Measurements from ENCODE around the gene USP3. TPM values are rescaled to one million over a fixed set of nuclear protein-coding genes. Genes with fewer than 3 reads are reported as not detected.

USP3 gene
- total RNA-seq, 4 donors from 2014 or later, result 27.3 to 52.8 (median 32.2) TPM

DNA sequence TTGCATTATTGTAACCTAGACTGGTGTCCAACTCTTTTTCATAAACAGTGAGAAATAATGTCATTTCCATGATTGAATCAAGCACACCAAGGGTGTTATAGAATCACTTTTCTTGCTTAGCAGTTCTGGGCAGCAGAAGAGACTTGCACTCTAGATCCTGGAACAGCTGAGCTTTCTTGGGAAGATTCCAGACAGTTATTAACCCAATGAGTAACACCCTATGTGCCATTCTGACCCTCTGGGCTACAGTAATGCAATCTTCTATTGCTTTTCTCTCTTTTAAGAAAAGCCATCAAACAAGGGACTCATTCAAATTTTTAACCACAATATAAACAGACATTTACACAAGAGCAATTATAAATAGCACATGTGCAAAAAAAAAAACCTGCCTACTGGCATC is 39.3 kb upstream of the USP3 start:
- Histone ChIP-seq H3K27ac (no peak overlapping the region), H3K36me3 (no peaks in the 10 kb centered on the region), H3K9me3 (no peaks in the 10 kb centered on the region), H3K27me3 (peaks cover 0 to 9% (median 0%) of the 10 kb centered on the region in 4 donors), H3K4me3 (no peak overlapping the region), H3K4me1 (peaks cover 0 to 38% (median 2%) of the 10 kb centered on the region in 3 donors)
- no peak for TF ChIP-seq POLR2A (IDR thresholded peaks at IDR 0.05)
- TF ChIP-seq, protein P1, sequence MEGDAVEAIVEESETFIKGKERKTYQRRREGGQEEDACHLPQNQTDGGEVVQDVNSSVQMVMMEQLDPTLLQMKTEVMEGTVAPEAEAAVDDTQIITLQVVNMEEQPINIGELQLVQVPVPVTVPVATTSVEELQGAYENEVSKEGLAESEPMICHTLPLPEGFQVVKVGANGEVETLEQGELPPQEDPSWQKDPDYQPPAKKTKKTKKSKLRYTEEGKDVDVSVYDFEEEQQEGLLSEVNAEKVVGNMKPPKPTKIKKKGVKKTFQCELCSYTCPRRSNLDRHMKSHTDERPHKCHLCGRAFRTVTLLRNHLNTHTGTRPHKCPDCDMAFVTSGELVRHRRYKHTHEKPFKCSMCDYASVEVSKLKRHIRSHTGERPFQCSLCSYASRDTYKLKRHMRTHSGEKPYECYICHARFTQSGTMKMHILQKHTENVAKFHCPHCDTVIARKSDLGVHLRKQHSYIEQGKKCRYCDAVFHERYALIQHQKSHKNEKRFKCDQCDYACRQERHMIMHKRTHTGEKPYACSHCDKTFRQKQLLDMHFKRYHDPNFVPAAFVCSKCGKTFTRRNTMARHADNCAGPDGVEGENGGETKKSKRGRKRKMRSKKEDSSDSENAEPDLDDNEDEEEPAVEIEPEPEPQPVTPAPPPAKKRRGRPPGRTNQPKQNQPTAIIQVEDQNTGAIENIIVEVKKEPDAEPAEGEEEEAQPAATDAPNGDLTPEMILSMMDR (IDR thresholded peaks at IDR 0.05), result no peak
- intact Hi-C loops (cut with DNase I), result no loop called here
- DNase-seq, result no peak

DNA sequence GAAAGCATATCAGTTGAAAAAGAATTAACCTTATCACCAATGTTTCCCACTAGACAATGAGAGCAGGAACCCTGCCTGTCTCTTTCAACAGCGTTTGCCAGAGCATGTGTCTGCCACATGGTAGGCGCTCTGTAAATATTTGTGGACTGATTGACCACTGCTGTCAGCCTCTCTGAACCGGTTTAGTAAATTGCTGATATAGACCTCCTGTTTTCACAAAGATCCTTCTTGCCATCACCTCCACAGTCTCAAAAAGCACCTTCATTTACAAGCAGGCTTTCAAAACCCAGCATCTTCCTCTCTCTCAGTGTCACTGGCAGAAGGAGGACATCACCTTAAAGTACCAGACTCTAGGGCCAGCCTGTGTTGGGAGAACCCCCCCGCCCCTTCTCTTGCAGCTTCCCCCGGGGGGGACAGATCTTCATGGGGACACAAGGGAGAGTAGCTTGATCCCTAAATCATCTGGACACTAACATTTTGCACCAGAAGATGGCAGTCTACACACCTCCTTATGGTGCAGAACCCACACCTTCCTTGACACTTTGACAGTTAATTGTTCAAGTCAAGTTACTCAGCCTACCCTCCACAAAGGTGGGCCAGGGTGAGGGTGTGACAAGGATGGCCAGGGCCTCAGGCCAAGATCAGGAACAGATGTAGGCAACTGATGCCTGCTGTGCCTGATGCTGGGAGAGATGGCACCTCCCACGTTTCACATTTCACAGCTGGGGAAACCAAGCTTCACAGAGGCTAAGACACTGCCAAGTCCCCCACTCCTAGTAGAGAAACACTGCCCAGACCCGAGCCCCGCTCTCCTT is 37.8 kb upstream of the USP3 start:
- no peak overlapping the region for H3K4me3 ChIP-seq
- H3K36me3 ChIP-seq, result no peaks in the 10 kb centered on the region
- H3K9me3 ChIP-seq, result no peaks in the 10 kb centered on the region
- TF ChIP-seq POLR2A (IDR thresholded peaks at IDR 0.05), result no peak
- TF ChIP-seq, protein P1 (IDR thresholded peaks at IDR 0.05), result peak; percentile 44 to 74 (median 60)
- H3K27ac ChIP-seq, result no peak overlapping the region
- DNase-seq, result no peak
- H3K4me1 ChIP-seq, result peaks cover 0 to 33% (median 2%) of the 10 kb centered on the region in 3 donors
- WGBS, 2 donors, result 22 to 32% methylated on average over 4 to 7 of the region's 8 CpGs
- intact Hi-C loops (cut with DNase I), result no loop called here
- H3K27me3 ChIP-seq, result peaks cover 0 to 2% (median 0%) of the 10 kb centered on the region in 4 donors

DNA sequence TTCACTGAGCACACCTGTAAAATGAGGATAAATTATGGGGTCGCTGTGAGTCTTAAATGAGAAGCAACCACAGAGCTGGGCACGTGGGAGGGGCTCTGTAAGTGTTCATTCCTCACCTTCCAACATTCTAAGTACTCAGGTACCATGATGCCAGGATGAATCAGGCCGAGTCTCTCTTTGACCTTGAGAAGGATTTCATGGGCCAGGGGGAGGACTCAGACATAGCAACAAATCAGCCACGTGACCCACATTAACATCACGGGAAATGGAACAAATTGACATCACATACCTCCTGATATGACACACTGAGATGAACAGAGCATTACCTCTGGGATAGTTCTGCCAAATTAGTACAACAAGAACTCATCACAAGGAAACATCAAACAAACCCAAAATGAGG is 35.2 kb upstream of the USP3 start:
- no peak overlapping the region for H3K4me3 ChIP-seq
- H3K27me3 ChIP-seq, result no peaks in the 10 kb centered on the region
- no peak overlapping the region for H3K27ac ChIP-seq
- TF ChIP-seq, protein P1 (IDR thresholded peaks at IDR 0.05), result no peak
- TF ChIP-seq POLR2A (IDR thresholded peaks at IDR 0.05), result no peak
- H3K4me1 ChIP-seq, result peaks cover 5 to 33% (median 8%) of the 10 kb centered on the region in 3 donors
- 62 to 85% methylated on average over 4 to 5 of the region's 5 CpGs for WGBS, 2 donors
- H3K36me3 ChIP-seq, result no peaks in the 10 kb centered on the region
- no peaks in the 10 kb centered on the region for H3K9me3 ChIP-seq
- no peak for DNase-seq
- intact Hi-C loops (cut with DNase I), result no loop called here

DNA sequence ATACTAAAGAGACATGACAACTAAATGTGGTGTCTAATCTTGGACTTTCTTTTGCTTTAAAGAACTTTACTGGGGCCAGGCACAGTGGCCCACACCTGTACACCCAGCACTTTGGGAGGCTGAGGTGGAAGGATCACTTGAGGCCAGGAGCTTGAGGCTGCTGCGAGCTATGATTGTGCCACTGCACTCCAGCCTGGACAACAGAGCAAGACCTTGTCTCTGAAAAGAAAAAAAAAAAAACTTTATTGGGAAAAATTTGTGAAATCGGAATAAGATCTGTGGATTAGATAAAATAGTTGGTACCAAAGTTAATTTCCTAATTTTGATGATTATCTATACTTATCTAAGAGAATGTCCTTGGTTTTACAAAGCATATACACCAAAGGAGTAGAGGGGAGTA is 34.4 kb upstream of the USP3 start:
- Histone ChIP-seq H3K4me3 (no peak overlapping the region), H3K9me3 (no peaks in the 10 kb centered on the region), H3K4me1 (peaks cover 5 to 36% (median 12%) of the 10 kb centered on the region in 3 donors), H3K27me3 (no peaks in the 10 kb centered on the region), H3K27ac (no peak overlapping the region), H3K36me3 (no peaks in the 10 kb centered on the region)
- no peak for TF ChIP-seq POLR2A (IDR thresholded peaks at IDR 0.05)
- TF ChIP-seq, protein P1 (IDR thresholded peaks at IDR 0.05), result no peak
- intact Hi-C loops (cut with DNase I), result loop anchor here (5.0 kb wide), 1 partner anchor 127 kb away; the partner anchor contains the start of gene FBXL22
- no peak for DNase-seq
- WGBS, 2 donors, result 66 to 98% methylated on average over 2 of the region's 2 CpGs

DNA sequence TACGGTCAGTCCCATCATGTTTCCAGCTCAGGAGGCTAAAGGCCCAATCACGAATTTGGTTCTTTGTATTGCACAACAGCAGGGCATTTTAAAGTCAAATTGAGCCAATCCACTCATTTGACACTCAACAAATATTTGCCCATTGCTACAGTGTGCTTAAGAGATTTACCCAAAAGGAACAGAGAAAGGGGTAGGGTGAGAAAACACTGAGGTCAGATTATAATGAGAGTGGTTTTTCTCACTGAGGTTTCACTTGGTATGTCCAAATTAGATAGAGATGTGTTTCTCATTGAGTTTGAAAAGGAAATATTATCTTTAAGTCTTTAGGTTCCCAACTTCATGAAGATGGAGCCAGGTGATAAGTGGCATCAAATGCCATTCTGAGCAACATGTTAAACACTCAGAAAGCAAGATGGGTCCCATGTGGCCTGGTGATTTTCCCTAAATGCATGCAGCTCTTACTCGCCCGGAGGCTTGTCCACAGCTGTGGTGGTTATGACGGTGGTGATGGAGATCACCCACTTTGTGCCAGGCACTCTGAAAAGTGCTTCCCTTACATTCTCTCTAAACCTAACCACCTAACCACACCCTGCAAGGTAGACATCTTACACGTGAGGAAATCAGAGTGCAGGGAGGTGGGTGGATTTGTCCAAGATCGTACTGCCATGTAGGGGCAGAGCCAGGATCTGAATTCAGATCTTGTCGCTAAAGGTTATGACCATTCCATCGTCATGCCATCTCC is 31.2 kb upstream of the USP3 start:
- WGBS, 2 donors, result 73 to 85% methylated on average over 9 of the region's 9 CpGs
- H3K9me3 ChIP-seq, result no peaks in the 10 kb centered on the region
- H3K4me1 ChIP-seq, result peaks cover 5 to 39% (median 10%) of the 10 kb centered on the region in 3 donors
- no peak for DNase-seq
- intact Hi-C loops (cut with DNase I), result loop anchor here (5.0 kb wide), 1 partner anchor 124 kb away; the partner anchor contains the start of gene FBXL22
- no peaks in the 10 kb centered on the region for H3K27me3 ChIP-seq
- no peaks in the 10 kb centered on the region for H3K36me3 ChIP-seq
- TF ChIP-seq, protein P1 (IDR thresholded peaks at IDR 0.05), result no peak
- TF ChIP-seq POLR2A (IDR thresholded peaks at IDR 0.05), result no peak
- no peak overlapping the region for H3K4me3 ChIP-seq
- peak overlapping the region in 2 of 4 donors; percentile 41 to 64 for H3K27ac ChIP-seq

All from esophagus squamous epithelium (tissue), 5 donors.